Activated CD8-positive, alpha-beta memory T cell treated with anti-CD3 and anti-CD28 coated beads for 48 hours (primary cell): Measurements from ENCODE around the gene STEAP3.

Source experiments
- DNase-seq, 3 experiments: peaks; one replicate each; pipeline ENCODE4 v3.0.0-alpha.2; 2020; ENCODE audit warnings: low read depth in 2 of 3, low spot score in 2 of 3

STEAP3 gene, protein sequence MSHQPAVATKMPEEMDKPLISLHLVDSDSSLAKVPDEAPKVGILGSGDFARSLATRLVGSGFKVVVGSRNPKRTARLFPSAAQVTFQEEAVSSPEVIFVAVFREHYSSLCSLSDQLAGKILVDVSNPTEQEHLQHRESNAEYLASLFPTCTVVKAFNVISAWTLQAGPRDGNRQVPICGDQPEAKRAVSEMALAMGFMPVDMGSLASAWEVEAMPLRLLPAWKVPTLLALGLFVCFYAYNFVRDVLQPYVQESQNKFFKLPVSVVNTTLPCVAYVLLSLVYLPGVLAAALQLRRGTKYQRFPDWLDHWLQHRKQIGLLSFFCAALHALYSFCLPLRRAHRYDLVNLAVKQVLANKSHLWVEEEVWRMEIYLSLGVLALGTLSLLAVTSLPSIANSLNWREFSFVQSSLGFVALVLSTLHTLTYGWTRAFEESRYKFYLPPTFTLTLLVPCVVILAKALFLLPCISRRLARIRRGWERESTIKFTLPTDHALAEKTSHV

DNA sequence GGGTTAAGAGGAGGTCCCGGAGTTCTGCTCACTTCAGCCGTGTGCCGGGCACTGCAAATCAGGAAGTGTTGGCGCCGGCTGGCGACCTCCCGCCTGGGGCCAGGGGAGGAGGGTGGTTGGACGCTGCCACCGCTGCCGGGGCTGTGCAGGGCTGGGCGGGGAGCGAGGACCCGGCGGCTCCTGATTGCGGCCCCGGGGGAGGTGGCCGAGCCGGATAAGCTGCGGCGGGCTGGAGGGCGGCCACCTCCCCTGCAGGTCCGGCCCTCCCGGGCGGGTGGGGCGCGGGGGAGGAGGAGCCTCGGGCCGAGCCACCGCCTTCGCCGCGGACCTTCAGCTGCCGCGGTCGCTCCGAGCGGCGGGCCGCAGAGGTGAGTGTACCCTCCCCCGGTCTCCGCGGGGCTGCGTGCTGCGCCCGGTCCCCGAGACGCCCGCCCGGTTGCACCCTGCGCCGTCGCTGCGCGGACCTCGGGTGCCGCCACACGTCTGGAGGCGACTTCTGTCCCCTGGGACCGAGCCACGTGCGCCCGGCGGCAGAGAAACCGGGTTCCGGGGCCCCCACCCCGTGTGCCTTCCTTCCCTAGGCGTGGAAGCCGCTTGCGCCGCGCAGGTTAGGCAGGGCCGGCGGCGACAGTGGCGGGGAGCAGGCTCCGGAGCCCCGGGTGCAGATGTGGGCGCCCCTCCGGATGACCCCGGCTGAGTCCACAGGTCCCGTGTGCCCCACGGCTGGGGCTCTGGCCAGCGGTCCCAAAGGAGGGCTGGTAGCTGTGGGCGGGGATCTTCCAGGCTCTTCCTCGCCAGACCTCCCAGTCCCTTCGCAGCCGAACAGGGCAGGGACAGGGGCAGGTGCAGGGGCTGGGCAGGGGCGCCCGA is at the start of gene STEAP3:
Gene STEAP3, plus strand, starts transcription at position 314 of the 870 bp plus-strand sequence. CDS start 7,179 bp downstream, outside the sequence.
- DNase-seq, result peak in 1 of 3 experiments; percentile 10

DNA sequence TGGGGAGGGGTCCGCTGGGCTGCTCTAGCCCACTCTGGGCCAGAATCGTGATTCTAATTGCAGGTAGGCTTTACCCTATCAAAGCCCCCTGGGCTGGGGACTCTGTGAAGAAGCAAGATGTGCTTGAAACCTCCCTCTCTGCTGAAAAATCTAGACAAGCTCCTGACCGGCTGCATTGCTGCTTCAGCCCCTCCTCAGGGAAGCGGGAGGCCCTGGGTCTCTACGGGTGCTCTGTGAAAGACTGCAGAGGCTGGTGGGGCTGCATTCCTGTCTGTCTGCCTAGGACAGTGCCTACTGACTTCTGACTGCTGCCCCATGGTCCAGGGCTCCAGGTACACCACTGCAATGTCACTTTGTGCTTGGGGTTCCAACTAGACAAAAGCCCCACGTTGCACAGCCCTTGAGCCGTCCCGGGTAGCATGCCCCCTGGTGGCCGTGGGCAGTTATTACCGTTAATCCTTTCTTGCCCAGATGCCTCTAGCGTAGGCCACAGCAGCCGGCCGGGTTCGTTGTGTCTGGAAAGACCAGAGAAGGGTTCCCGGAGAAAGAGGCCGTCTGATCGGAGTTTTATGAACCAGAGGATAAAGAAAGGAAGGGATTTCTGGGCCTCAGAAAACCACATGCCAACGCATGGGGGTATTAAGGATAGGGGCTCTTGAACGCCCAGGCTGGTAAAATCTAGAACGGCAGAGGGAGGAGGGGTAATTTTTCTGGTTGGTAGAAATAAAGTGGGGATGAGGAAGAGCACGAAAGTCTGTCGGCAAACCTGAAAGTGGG is 49.2 kb upstream of the STEAP3 start:
- peak; percentile 11 to 41 (median 35) for DNase-seq

DNA sequence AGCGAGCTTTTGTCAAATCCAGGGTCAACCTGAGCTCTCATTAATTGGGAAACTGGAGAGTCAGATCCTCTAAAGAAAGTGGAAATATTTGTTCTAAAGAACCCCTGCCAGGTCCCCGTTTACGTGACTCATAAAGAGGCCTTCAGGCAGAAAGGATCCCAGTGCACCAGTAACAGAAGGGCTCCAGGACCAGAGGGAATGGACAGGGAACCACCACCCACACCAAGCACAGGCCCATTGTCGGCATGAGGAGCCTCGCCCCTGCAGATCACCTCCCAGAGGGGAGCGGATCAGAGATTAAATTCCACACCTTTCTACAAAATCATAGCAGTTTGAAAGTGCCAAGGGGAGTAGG is 48.7 kb upstream of the STEAP3 start:
- DNase-seq, result no peak

DNA sequence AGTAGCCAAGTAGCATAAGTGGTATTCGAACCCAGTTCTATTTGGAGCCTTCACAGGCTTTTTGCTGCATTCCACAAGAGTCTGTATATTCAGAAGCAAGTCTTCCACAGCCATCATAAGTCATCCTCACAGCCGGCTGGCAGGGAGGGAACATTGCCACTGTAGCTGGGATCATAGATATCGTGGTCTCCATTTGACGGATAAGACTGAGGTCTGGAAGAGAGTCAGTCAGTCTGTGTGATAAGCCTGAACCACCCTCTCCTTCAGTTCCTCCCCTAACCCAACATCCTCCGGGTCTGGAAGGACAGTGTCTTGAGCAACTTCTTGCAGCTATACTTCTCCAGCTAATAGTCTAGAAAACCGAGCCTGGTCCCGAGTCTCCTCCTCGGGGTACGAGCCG is 48.1 kb upstream of the STEAP3 start:
- no peak for DNase-seq

DNA sequence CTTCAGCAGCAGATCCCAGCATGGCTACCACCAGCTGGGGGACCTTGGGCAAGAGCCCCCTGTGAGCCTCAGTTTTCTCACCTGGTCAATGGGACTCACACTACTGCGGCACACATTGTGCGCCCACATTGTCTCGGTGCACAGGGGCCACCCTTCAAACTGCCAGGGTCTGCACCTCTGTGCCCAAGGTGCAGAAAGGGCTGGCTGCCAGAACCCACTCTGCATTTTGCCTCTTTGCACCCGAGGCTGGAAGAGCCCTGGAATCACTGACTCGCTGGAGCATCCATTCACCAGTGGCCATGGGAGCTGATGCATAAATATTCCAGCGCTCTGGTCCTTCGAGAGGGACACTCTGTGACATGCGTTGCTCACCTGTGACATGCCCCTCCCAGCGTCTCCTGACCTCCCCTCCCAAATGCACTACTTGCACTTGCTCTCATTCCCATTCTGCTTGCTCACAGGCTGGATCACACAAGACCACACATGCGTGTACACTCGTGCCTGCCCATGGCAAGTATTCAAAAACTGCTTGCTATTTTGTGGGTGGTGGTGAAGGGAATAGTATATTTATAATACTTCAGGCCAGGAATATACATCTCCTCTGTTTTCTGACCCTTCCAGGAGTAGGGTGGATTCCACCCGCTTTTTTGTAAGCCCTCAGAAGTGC is 46.3 kb upstream of the STEAP3 start:
- DNase-seq, result no peak

DNA sequence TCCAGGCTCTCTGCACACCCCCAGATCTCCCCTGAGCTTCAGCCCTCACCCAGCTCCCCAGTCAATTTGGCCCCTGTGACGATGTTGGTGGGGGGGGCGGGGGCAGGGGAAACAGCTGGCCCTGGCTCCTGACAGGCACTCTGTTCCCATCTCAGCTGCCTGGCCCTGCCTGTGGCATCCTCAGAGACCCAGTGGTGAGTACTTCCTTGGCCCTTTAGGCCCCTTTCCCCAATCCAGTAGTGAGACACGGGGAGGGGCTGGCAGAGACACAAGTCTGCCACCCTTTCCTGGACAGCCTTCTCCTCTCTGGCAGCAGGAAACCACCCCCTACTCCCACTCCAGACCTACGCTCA is 45.8 kb upstream of the STEAP3 start:
- no peak for DNase-seq

DNA sequence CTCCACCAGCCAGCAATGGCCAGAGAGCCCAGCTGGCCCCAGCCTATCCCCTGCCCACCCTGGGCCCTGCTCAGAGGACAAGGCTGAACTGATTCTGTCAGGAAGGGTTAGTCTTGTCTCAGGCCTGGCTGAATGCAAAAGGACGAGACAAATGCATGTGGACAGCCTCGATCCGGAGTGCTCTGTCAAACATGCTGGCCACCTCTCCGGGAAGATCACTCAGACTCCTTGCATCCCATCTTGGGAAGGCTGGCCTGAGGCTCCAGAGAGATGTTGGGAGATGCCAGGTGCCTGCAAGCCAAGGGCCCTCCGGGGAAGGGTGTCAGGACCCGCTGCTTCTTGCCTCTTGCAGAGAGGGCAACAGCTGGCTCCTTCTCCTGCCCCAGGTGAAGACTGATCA is 44.9 kb upstream of the STEAP3 start:
- no peak for DNase-seq

DNA sequence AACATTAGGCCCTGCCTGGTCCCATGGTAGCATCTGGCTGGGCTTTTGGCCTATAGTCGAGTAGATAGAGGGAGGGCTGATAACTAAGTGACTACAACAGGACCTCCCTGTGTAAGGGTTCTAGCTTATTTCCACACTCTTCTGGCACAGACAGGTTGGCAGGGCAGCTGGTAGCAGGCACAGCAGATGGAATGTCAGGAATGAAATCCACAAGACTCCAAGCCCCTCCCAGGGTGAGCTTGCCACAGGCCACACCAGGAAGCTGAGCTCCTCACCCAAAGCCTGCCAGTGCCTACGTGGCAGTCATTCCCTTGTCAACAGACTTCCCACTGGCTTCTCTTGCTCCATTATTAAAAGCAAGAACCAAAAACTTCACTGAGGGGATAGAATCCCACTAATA is 44.4 kb upstream of the STEAP3 start:
- no peak for DNase-seq

DNA sequence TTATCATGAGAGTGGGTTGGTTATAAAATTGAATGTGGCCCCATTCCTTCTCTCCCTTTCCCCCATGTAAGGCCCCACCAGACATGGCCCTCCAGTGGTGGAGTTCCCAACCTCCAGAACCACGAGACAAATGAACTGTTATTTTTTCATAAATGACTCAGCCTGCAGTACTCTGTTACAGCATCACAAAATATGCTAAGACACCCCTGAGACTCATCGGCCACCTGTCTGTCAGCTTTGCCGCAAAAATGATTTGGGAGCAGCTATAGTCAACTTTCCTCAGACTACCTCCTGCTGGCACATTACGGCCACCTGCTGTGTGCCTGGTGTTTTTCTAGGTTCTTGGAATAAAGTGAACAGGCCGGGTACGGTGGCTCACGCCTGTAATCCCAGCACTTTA is 43.6 kb upstream of the STEAP3 start:
- no peak for DNase-seq

DNA sequence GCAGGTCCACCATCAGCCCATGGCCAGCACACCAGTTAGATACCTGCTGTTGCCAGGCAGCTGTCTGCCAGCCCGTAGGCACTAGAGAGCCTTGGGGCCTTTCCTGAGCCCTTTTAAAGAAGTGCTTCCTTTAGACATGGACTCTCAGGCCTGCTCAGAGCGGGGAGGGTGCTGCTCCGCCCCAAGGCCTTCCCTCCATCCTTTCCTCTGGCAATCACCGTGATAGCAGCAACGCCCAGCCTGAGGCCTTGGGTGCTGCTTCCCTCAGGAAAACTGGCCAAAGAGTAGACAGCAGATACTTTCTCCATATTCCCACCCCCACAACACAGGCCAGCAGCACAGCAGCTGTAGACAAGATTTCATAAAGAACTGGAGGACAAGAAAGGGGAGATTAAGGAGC is 42.7 kb upstream of the STEAP3 start:
- no peak for DNase-seq

DNA sequence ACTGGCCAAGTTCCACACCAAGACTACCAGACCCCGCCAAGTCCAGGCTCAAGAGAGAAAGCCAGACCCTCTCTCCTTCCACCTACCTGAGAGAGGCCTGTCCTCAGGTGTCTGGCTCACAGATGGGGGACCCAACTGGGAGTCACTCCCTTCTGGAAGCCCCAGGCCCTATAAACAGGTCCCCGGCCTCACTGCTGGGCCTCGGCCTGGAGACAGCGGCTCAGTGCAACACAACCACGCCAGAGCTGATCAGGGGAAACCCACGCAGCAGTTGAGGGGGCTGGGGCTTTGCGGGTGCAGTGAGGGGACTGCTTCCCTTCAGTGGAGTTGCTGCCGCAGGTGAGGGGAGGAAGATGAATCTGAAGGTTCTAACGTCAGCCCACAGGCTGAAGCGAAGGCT is 42.2 kb upstream of the STEAP3 start:
- DNase-seq, result no peak

DNA sequence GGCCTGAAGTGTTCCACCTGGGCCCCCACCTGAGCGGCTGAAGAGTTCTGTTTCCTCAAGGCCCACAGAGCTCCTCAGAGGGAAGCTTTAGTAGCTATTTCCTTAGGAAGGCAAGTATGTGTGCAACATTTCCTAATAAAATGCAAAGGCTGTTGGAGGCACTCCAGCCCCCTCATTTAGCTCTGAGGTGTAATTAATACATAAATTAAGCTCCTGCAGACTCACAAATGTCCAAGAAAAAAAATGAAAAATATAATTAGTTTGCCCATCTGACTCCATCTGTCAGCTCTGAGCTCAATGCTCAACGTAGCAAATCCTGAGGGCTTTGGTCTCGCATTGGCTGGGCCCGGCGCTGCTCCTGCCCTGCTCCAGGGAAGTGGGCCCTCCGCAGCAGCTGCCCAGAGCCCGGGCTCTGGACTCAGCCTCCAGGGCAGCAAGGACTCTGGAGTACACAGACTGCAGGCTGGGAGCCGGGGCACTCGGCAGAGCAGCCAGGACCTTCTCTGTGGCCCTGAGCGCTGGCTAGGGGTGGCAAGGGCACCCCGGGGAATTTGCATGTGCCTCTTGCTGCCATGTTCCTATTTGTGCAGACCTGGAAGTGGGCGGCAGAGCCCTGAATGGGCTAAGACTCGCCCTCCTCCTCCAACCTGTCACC is 41.7 kb upstream of the STEAP3 start:
- no peak for DNase-seq

DNA sequence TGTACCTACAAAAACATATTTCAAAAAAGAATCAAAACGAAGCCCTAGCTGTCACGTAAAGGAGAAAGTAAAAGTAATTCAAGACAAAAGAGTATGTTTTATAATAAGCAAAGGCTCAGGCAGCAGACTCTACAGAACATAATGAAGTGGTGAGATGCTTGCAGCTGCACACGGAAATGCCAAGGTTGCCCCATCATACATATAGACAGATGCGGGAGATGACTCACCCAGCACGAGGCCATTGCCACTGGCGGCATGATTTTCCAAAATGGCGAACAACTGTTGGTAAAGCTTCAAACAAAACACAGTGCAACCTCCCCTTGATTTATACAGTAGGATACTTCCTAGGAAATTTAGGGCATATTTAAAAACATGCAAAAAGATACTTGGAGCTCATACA is 39.1 kb upstream of the STEAP3 start:
- DNase-seq, result no peak

DNA sequence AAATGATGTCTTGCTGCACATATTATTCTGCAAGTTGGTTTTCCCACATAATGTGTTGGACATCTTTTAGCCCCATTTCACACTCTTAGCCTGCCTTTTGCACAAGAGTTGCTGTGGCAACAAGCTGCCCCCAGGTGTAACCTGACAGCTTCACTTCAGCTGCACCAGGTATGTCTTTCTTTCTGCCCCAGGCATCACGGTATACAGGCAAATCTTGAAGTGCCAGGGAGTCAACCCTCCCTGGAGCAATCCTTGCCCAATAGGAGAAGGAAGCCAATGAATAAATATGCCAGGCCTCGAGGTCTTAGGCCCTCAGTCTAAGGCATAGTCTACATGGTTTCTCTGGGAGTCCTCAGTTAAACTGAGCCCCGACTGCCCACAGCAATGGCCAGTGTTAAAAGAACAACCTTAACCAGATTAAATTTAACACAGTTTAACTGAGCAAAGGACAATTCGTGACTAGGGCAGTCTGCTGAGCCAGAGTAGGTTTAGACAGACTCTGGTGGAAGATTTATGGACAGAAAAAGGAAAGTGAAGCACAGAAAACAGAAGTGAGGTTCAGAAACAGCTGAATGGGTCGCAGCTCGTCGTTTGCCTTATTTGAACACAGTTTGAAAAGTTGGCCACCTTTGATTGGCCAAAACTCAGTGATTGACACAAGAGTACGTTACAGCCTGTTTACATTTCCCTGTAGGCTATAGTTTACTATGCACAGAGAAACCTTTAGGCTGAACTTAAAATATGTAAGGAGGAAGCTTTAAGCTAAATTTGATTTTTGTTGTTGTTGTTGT is 33.1 kb upstream of the STEAP3 start:
- DNase-seq, result no peak

DNA sequence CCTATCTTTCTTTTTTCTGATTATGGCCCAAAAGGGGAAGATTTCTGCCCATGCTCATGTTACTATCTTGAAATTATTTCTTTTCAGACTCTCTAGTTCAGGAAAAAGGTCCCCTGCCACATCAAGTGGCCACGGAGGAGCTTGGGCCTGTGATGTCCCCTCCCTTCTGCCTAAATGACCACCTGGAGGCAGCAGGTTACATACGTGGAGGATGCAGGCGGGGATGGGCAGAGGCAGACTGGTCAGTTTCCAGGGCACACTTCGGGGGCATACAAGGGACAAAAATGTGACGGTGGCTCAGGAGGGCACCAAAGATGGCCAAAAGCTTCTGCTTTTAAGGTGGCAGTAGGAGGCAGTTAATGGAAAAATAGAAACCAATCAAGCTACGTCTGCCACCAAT is 30.7 kb upstream of the STEAP3 start:
- no peak for DNase-seq

DNA sequence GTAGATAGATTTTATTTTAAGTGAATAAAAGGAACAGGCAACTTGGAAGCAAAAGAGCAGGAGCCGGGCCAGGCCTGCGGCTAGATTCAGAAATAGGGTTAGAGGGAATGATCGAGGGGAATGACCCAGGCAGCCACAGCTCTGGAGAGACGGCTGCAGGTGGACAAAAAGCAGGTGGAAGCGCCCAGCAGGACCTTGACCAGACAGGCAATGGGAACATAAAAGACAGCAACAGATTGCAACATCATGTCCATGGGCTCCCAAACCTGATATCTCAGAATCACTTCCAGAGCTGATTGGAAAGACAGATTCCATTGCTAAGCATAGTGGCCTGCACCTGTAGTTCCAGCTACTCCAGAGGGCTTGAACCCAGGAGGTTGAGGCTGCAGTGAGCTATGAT is 28.6 kb upstream of the STEAP3 start:
- DNase-seq, result no peak

DNA sequence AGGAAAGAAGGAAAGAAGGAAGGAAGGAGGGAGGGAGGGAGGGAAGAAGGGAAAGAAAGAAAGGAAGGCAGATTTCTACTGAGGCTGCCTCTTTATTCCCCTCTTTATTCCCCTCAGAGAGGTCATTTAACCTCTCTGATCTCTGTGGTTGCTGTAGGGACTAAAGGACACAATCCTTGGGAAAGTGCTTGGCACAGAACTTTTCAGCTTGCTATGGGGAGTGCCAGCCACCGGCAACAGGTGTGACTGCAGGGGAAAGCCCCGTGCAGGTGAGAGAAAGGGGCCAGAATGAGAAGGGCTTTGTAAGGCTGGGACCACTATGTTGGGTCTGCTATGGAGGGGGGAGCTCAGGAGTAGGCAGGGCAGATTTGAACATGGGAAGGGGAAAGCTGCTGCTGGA is 27.7 kb upstream of the STEAP3 start:
- no peak for DNase-seq

DNA sequence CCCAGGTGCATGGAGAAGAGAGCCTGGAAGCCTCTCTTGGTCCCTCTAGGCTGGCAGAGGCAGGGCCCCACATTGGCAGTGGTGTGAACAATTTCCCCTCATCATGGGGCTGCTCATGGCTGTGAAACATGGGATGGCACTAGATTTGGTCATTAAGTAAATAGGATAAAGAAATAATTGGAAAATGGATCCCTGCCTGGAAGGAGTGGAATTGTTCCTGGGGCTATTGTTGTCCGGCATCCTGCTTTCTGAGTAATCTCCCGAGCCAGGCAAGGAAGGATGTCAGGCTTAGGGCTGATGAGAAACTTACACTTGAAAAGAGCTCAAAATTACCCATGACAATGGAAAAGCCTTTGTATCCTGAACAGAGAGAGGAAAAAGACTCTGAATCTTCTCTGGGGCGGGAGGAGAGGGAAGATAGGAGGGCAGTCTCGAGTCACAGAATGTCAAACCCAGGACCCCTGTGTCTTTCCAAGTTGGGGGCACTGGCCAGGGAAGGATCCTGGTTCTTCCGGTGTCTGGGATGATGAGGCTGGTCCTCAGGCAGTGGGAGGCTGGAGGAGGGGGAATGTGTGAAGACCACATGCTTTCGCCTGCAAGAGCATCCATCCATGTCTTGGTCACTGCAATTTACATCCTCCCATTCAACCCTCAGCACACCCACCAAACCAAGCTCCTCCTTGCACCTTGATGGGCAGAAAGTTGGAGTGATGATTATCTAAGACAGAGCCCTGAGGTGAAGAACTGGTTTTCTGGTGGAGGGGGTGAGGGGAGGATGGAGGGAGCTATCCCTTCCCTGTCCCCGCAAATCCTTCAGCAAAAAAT is 27.1 kb upstream of the STEAP3 start:
- no peak for DNase-seq

DNA sequence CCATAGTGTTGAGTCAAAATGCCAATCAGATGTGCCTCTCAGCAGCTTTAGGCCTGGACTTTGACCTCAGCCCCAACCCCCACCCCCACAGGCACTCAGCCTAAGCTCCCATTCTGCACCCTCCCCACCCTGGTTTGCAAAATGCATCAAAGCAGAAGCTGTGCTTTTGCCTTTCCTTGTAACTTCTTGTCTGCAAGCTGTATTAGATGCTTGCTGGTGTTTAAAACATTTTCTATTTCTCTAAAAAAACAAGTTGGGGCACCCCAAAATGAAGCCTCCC is 26.6 kb upstream of the STEAP3 start:
- DNase-seq, result no peak
